GM18517 (cell line): Measurements from ENCODE around the gene SKI.

ENCODE experiments used
- ATAC-seq: cut with Tn5 transposase; IDR thresholded peaks from one replicate; pipeline ENCODE4 v1.9.1; 2021; ENCODE audit warnings: mild to moderate bottlenecking, moderate library complexity; ENCODE audit not compliant: unreplicated experiment

The SKI gene

DNA sequence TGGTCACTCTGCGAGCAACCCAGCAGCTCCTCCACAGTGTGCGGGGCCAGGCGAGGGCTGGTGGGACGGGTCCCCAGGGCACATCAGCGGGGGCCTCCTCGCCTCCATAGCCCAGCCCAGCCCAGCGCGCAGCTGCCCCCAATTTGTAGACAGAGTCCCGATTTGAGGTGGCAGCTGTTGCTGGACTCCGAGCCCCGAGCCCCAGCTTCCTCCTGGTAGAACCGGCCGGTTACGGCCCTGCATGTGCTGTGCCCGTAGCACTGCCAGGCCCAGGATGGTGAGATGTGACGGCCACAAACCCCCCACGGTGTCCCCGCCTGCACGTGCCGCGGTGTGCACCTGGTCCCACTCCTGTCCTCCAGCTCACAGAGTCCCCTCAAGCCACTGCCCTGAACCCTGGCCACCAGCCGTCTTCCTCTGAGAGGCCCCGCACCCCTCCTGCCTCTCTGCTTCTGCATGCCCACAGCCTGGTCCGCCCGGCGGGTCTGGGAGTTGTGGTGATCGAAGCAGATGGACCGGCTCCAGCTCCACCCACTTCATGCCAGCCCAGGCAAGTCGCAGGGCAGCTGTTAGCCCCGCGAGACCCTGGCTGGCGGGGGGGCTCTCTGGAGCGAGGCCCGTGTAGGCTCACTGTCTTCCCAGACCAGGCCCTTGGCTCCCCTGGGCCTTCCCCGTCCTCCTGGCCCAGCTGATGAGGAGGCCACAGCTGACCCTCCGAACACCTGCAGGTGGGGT, 107.8 kb downstream of the SKI start:
- ATAC-seq = no peak

DNA sequence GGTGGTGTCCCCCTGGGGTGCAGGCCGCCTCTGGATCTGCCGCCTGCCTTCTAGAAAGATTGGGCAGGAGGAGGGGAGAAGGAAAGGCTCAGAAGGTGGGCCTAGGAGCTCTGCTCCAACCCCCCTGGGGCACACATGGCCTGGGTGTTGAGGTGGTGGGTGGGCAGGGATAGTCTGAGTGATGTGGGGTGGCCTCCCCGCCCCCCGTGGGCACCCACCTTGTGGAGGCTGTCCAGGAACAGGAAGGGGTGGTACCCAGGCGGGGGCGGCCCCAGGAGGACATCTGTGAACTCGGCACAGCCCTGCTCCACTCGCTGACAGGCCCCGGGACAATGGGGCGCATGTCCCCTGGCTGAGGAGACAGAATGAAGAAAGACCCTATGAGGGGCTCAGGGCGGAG, 108.4 kb downstream of the SKI start:
- no peak for ATAC-seq

DNA sequence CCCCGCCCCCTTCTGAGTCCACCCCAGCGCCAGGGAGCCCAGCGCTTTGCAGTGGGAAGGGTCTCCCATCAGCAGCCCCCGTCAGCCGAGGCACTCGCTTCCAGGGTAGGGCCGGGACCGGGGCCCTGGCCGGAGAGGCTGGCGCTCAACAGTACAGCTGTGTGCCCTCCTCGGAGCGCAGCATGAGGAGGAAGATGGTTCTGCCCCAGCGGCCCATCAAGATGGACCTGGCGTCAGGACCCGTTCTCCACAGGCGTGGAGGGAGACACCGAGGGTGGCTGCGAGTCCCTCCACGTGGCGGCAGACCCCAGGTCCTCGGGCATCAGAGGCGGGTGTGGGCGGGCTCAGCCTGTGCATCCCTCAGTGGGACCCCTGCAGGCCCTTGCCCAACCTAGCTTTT, 109.0 kb downstream of the SKI start:
- ATAC-seq = no peak

DNA sequence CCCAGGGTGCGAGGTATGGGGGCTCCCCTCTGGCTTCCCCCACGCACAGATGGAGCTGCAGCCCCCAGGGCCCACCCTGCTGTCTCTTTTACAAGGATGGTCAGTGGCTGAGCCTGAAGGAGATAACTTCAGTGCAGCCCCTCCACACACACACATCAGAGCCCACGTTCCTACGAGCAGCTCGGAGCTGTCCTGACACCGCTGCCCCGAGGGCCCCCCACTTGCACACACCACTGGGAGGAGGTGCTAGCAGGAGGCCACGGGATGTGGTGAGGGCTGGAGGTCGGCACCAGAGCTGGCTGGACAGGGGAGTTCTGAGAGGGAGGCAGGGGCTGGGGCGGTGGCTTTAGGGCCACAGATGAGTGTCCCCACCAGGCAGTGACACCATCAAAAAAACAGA, 109.4 kb downstream of the SKI start:
- no peak for ATAC-seq

DNA sequence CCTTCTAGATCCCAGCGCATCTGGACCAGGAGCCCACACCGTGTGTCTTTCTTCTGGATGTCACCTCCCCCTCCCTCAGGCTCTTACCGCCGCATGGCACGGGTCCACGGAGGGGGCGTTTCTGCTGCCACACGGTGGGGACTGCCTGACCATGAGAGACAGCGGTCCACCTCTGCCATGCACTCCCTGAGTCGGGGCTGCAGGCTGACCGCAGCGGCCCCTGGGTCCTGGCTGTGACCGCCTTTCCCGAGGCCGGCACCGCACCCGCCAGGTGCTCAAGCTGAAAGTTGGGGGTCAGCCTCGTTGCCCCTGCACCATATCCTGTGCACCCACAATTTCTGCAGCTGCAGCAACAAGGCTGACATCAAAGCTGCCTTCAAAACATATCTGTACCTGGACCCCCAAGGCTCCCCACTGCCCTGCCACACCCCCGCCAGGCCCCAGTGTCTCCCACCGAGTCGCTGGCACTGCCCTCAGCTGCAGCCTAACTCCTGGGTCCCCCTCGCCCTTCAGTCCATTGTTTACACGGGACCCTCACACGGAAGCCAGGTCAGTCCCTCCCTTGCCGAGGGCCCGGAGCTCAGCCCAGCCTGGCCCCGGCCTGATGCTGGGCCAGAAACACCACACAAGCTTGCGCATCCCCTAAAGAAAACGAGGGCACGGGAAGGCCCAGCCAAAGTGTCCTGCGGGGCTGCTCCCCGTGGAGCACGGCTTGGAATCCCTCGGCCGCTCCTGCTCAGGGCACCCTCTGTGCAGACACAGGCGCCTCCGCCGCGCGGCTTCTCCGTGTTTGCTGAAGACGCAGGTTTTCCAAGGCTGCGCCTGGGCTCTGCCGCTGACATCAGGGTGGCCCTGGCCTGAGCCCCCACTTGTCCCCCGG, 111.3 kb downstream of the SKI start:
- ATAC-seq = no peak

DNA sequence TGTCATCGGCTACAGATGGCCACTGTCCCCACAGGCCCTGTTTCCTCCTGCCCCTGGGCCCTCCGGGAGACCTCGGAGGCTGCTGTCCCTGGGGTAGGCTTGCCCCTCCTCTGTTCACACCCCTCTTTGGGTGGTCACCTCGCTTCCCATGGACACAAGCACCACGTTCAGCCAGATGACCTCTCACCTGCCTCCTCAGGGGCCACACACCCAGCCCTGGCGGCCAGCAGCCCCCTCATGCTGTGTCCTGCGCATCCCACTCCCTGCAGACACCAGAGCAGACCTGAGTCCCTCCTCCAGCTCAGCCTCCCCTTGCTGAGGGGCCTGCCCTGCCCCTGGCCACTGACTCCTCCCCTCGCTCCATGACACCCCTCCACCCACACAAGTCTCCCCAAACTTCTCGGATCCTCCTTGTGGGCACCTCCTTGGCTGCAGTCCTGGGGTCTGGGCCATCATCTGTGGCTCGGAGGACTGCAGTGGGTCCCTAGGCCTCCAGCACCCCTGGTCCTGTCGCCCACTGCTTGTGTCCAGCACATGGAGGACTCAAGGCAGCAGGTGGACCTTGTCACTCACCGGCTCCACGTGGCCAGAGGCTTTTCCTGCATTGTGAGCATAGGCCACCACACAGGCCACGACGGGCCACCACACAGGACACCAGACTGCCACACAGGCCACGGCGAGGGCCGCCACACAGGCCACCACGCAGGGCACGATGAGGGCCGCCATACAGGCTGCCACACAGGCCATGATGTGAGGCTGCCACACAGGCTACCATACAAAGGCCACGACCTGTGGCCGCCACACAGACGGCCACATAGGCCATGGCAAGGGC, 112.2 kb downstream of the SKI start:
- ATAC-seq = no peak

DNA sequence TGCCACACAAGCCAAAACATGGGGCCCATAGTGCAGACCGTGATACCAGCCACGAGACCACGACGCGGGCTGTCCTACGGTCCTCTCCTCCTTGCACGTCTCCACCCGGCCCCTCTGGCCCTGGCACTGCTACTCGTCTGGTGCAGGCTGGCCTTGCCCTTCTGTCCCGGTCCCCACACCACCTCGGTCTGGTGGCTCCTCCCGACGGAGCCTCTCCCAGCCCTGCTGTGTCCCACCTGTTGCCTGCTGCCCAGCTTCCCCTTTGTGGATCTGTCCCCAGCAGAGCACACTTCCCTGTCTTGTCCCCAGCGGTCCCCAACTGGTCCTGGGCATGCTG, 112.8 kb downstream of the SKI start:
- ATAC-seq = no peak

DNA sequence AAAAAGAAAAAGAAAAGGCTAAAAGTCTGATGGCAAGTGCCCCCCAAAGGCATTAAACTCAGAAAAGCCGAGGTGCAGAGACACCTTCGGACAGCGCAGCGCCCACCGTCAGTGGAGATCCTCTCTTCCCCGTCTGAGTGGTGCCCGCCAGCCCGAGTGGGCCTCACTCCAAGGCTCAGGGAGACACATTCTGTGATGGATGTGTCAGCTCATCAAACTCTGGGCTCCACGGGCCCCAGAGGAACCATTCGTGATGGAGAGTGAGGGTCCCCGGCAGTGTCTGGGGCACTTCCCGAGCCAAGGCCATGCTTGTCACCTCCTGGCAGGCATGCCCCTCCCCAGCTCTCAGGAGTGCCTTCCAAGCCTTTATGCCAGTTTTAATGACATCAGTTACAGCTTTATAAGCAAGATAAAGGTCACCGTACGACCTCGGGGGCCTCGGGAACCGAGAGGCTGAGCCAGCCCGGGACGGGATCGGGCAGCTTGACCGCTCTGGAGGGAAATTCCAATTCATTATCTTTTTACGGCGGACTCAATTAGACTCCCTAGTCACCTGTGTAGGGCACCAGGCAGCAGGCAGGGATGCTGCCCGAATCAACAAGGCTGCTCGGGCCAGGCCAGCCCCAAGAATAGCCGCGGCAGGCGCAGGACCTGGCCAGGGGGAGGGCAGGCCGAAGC, 113.7 kb downstream of the SKI start:
- no peak for ATAC-seq

DNA sequence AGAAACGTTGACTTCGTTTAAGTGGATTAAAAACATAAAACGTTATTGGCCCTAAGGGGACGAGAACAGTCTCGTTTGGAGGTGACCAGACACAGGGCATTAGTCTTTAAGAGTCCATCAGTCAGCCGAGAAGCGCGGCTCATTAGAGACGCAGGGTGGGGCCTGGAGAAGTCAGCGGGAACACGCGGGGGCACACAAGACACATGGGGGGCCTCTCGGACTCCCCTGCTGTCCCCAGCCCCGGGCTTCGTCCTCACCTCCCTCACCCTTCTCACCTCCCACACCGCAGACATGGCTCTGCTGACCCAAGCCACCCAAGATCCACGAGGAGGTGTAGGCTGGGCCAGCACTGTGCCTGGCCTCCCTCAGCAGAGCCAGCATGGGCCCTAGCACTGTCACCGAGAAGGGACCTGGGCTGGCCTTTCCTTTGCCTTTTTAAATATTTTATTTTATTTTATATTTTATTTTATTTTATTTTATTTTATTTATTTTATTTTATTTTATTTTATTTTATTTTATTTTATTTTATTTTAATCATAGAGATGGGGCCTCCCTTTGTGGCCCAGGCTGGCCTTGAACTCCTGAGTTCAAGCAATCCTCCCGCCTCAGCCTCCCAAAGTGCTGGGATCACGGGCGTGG, 114.4 kb downstream of the SKI start:
- no peak for ATAC-seq

DNA sequence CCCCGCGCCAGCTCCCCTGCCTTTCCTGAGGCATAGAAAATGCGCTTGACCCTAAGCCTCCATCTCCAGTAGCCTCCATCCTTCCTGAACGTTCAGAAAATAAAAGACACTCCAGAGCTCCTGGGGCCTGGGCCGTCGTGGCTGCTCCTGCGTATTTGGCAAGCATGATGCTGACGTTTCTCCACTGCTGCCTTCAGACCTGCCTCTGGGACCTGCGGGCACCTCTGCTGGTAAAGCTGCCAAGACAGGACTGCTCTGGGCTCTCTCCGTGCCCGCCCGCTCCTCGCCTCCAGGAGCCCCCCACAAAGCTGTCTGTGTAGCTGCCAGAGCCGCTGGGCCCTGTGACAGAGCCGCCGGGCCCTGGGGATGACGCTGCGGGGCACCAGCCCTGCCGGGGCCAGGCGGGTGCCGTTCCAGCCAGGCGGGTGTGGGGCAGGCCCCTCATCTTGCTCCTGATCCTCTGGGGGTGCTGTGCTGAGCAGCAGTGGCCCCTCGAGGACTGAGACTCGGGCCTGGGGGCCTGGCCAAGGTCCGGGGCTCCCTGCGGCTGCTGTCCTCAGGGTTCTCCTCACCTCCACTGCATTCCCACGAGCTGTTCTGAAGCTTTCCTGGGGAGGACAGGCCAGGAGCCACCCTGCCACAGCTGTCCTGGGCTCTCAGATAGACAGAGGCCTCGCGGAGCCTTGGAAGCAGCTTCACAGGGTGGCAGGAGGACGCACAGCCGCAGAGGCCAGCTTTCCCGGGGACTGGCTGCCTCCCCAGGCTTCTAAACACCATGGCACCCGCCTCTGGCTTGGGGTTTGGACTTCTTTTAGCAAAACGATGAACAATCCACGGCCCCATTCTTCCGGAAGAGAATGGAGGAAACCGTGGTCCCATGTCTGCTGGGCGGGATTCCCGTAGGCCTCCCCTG, 115.2 kb downstream of the SKI start:
- no peak for ATAC-seq

DNA sequence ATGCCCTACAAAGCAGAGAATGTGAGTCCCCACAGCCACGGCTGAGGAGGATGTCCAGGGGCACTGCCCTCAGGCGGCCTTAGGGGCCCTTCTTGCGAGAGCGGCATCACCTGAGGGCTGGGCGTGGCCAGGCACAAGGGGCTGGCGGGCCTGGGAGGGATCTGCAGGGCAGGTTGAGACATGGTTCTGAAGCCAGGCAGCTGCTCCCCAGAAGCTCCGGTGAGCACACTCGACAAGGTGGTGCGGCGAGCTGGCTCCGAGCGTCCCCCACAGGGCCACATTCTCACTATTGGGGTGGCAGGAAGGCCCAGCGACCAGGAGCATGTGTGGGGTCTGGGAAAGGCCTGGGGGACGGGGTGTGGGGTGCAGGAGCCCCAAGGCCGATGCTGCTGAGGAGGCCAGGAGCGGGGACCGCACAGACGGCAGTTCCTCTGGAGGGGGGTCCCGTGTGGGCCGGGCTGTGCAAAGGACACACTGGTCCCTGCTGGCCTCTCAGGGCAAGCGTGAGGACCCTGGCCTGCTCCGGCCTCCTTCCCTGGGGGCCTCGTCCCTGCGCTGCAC, 116.1 kb downstream of the SKI start:
- no peak for ATAC-seq

DNA sequence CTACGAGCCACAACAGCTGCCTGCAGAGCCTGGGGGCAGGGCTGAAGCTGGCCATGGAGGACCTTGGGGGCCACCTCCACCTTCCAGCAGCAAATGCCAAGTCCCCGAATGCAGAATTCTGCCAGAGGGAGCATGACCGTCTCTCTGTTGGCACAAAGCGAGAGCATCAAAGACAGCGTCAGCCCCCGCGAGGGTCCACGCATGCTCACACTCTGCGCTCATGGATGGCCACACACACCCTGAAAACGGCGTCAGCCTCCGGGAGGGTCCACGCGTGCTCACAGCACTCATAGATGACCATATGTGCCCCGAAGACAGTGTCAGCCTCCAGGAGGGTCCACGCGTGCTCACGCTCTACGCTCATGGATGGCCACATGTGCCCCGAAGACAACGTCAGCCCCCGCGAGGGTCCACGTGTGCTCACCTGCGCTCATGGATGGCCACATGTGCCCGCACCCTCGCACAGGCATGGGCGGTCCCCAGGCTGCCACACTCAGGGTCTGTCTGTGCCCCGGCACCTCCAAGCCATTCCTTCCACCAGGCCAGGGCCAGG, 116.7 kb downstream of the SKI start:
- no peak for ATAC-seq

DNA sequence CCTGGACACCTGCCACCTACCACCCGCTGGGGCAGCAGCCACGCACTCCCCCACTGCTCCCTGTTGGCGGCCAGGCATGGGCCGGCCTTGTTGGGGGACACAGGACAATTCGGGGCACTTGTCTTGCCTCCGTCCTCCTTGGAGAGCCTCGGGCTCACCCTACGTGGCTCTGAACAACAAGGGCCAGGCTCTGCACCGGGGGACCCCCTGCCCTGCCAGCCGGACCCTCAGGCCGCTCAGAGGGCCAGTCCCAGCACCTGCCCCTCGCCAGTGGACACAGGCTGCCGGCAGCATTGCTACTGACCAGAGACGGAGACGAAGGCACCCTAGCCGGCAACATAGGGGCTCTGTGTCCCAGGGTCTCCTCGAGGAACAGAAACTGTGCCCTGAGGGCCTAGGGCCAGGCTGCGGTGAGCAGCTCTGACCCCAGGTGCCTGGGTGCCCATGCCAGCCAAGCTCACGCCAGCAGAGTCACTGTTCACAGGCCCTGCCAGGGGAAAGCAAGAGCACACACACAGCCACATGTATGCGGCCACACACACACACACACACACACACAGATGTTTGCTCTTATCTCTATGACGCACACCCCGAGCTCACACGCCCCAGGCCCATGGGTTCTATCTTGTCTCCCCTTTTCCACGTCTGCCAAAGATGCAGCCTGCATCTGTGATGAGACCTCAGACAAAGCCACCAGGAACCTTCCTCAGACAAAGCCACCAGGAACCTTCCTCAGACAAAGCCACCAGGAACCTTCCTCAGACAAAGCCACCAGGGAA, 117.4 kb downstream of the SKI start:
- no peak for ATAC-seq

DNA sequence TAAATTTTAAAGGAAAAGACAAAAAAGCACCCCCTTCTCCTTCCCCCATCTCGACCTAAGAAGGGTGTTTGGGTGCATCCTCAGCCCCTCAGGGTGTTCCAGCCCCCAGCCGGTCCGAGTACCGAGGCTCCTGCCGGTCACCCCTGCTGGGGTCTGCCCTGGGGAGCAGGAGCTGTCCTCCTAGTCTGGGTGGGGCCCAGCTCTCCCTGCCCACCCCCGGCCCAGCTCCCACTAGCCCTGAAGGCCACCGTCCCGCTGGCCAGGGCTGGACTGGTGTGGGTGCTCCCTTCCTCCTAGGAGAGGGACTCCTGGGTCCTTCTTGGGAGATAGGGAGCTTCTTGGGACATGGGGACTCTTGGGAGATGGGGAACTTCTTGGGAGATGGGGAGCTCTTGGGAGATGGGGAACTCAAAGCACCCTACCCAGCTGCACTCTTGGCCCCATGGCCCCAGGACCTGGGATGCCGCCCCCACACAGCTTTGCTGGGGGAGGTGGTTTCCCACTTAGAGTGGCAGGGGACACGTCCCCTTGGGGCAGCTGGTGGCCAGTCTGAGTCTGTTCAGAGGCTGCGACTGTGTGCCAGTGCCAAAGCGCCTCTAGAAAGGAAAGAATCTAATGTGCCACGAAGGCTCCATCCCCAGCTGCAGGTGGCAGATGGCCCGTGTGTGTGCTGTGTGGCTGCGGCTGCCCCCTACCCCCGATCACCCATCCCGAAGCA, 118.7 kb downstream of the SKI start:
- no peak for ATAC-seq

DNA sequence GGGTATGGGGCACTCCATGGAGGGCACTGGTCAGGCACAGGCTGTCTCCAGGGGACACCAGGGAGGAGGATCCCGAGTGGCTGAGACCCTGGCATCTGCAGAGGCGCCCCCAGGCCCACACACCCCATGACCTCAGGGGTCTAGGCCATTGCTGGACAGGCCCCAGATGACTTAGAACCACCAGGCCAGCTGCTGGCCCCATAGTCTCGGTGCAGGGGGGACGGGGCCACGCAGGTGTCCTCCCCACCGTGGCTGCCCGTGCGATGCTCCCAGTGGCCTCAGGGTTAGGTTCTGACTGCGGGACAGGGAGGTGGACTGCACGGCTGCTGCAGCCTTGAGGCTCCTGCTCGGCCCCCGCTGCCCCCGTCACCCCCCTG, 119.3 kb downstream of the SKI start:
- no peak for ATAC-seq

DNA sequence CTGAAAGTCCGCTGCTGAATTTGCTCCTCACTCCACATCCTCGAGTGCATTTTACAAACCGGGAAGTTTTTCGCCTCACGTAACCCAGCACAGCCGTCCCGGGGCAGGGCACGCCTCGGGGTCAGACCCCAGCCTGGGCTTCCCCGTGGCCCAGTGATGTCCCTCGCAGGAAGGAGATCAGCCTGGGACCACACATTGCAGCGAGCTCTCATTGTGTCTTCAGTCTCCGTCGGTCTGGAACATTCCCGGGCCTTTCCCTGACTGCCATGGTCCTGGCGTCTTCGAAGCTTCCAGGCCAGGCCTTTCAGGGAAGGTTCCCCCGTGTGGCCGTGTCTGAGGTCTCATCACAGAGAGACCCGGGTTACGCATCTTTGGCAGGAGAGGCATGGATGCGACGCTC, 119.8 kb downstream of the SKI start:
- no peak for ATAC-seq
